Small intestine (tissue), 7 donors: ENCODE measurements around the gene HOOK2. TPM values are rescaled to one million over a fixed set of nuclear protein-coding genes. Genes with fewer than 3 reads are reported as not detected.

Source experiments
- DNase-seq, 2 donors: peaks; one replicate each; pipeline versions ENCODE4 v3.0.0 to v3.0.0-alpha.2; 2013
- FAIRE-seq: peaks from 2 replicates; lab custom pipeline; 2012; peaks lifted over from hg19 to GRCh38; lab: Jason Lieb, UNC
- H3K27ac ChIP-seq, 3 donors: one replicate each; pipeline ENCODE4 v1.5.1; 2013; ENCODE audit warnings: low read length in 2 of 3, mild to moderate bottlenecking in 2 of 3, control low read depth in 1 of 3, inconsistent platforms in 1 of 3, low read depth in 1 of 3, moderate library complexity in 1 of 3
- H3K27me3 ChIP-seq, 3 donors: one replicate each; pipeline ENCODE4 v1.6.1; 2013; ENCODE audit warnings: low read length in 3 of 3, inconsistent platforms in 1 of 3; ENCODE audit not compliant: control insufficient read depth in 3 of 3, insufficient read depth in 3 of 3
- H3K36me3 ChIP-seq, 3 donors: one replicate each; pipeline ENCODE4 v1.6.1; 2013; ENCODE audit warnings: low read length in 3 of 3, inconsistent platforms in 1 of 3, low read depth in 1 of 3, mild to moderate bottlenecking in 1 of 3, moderate library complexity in 1 of 3; ENCODE audit not compliant: control insufficient read depth in 3 of 3, insufficient read depth in 2 of 3
- H3K4me1 ChIP-seq, 3 donors: one replicate each; pipeline ENCODE4 v1.6.1; 2013; ENCODE audit warnings: low read length in 2 of 3, inconsistent platforms in 1 of 3, low read depth in 1 of 3, mild to moderate bottlenecking in 1 of 3, moderate library complexity in 1 of 3; ENCODE audit not compliant: control insufficient read depth in 3 of 3, insufficient read depth in 2 of 3
- H3K4me3 ChIP-seq, 3 donors: one replicate each; pipeline ENCODE4 v1.5.1; 2013; ENCODE audit warnings: low read length in 3 of 3, control low read depth in 1 of 3, inconsistent platforms in 1 of 3, low read depth in 1 of 3, mild to moderate bottlenecking in 1 of 3, moderate library complexity in 1 of 3
- H3K9me3 ChIP-seq, 2 donors: one replicate each; pipeline ENCODE4 v1.6.1; 2013; ENCODE audit warnings: low read depth in 1 of 2, low read length in 1 of 2; ENCODE audit not compliant: control insufficient read depth in 2 of 2, insufficient read depth in 1 of 2
- WGBS, 3 donors: extraction: QIAGEN DNeasy Blood & Tissue Kit; methylation state at CpG; one replicate each; pipeline ENCODE4 v1.1.7; 2013; 5-methylcytosine and 5-hydroxymethylcytosine counted together
- polyA plus RNA-seq, 4 donors: library from polyadenylated mRNA; stranded (reverse) in 3 of 4; unstranded in 1 of 4; fragments of 200-250 nt in 3 of 4; fragments of 120-200 nt in 1 of 4; gene quantifications; one replicate each; pipeline versions ENCODE4 v1.2.1 to v1.2.3, GENCODE V29; 2013
- donor health status: healthy with polysubstance abuse.
- donor health status: control.
- donor health status: control.
- donor health status: Bipolar disorder and iron deficiency.
- donor health status: healthy.

Gene HOOK2
- polyA plus RNA-seq, 4 donors = 61.8 to 206 (median 167) TPM

GRCh38 chr19:12772323-12772722 is 3.0 kb downstream of the HOOK2 start:
- no peak for FAIRE-seq
- 78 to 89% (median 86%) methylated on average over 4 of the region's 4 CpGs for WGBS, 3 donors
- Histone ChIP-seq H3K36me3 (peaks cover 0 to 68% (median 11%) of the 10 kb centered on the region in 3 donors), H3K4me1 (peaks cover 0 to 30% (median 0%) of the 10 kb centered on the region in 3 donors), H3K4me3 (no peak overlapping the region), H3K9me3 (no peaks in the 10 kb centered on the region), H3K27me3 (no peaks in the 10 kb centered on the region), H3K27ac (no peak overlapping the region)
- no peak for DNase-seq

DNA sequence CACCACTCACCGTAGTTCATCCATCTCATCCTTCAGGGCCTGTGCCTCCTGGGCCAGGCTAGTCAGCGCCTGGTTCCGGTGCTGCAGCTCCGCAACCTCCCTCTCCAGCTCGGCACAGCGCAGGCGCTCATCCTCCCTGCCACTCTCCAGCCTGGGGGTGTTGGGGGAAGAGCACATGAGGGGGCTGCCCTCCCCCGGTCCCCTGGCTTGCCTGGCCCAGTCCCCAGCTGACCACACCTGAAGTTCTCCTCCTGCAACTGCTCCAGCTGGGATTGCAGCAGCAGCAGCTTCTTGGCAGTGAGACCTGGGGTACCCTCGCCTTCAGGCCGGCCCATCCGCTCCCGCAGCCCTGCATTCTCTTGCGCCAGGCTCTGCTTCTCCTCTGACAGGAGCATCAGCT is 4.4 kb downstream of the HOOK2 start:
- Histone ChIP-seq H3K36me3 (peaks cover 0 to 77% (median 15%) of the 10 kb centered on the region in 3 donors), H3K4me1 (peaks cover 0 to 27% (median 0%) of the 10 kb centered on the region in 3 donors), H3K27me3 (no peaks in the 10 kb centered on the region), H3K27ac (no peak overlapping the region), H3K4me3 (no peak overlapping the region), H3K9me3 (no peaks in the 10 kb centered on the region)
- FAIRE-seq (no peak), DNase-seq (no peak)
- WGBS, 3 donors = 95 to 98% (median 98%) methylated on average over 11 to 13 of the region's 13 CpGs

DNA sequence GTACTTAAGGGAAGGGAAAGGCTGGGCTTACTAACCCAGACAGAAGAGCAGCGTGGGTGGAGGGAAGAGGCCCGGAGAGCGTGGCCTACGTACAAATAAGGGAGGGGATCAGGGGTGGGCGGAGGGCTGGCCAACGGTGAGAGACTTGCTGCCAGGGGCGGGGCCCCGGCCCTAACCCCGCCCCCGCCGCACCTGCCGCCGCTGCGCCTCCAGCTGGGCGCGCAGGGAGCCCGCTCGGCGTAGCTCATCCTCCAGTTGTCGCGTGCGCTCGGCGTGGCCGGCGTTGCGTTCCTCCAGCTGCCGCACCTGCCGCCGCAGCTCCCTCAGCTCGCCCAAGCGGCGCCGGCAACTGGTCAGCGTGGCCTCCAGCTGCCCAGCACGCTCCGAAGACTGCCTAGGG is 5.7 kb downstream of the HOOK2 start:
- no peak for FAIRE-seq
- Histone ChIP-seq H3K9me3 (no peaks in the 10 kb centered on the region), H3K36me3 (peaks cover 0 to 88% (median 17%) of the 10 kb centered on the region in 3 donors), H3K4me3 (no peak overlapping the region), H3K27ac (no peak overlapping the region), H3K4me1 (peaks cover 0 to 29% (median 0%) of the 10 kb centered on the region in 3 donors), H3K27me3 (no peaks in the 10 kb centered on the region)
- WGBS, 3 donors = 53 to 55% (median 54%) methylated on average over 34 to 37 of the region's 37 CpGs
- DNase-seq = peak; percentile 55 to 66

DNA sequence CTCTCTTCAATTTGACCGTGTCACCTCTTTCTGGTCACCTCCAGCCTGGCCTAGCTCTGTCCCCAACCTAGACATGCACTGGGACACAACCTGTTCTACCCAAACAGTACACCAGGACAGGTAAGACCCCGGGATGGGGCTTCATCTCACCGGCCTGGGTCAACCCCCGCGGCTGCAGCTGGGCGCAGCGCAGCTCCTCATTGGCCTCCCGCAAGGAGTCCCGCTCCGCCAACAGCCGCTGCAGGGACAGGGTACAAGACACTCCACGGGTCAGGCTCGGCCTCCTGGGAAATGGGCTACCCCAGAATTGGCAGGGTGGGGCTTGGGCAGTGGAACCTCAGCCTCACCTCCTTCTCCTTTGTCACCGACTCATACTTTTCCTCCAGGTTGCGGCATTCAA is 7.7 kb downstream of the HOOK2 start:
- FAIRE-seq (no peak), DNase-seq (no peak)
- Histone ChIP-seq H3K27ac (no peak overlapping the region), H3K27me3 (no peaks in the 10 kb centered on the region), H3K4me1 (peaks cover 0 to 13% (median 0%) of the 10 kb centered on the region in 3 donors), H3K36me3 (peaks cover 3 to 89% (median 29%) of the 10 kb centered on the region in 3 donors), H3K4me3 (no peak overlapping the region), H3K9me3 (peaks cover 0 to 6% of the 10 kb centered on the region in 2 donors)
- WGBS, 3 donors = 94 to 99% (median 95%) methylated on average over 15 of the region's 15 CpGs

DNA sequence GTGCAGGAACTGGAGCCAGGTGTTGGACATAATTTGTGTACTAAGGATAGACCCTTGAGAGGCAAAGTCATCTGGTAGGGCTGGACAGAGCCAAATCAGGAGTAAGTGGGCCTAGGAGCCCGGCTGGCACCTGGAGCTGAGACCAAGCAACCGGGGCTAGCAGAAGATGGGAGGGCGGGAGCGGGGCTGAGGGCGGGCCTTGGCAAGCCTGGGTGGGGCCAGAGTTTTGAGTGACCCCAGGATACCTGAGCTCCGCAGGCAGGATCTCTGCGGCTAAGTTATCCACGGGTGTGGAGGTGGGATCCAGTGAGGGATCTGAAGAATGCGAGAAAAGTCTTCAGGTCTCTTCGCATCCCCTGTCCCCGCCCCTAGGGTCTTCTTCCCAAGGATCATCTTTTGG is 8.2 kb downstream of the HOOK2 start:
- WGBS, 3 donors = 93 to 96% (median 95%) methylated on average over 11 of the region's 11 CpGs
- no peaks in the 10 kb centered on the region for H3K27me3 ChIP-seq
- DNase-seq (no peak), FAIRE-seq (no peak)
- H3K36me3 ChIP-seq = peaks cover 3 to 86% (median 29%) of the 10 kb centered on the region in 3 donors
- H3K4me3 ChIP-seq = no peak overlapping the region
- no peak overlapping the region for H3K27ac ChIP-seq
- peaks cover 0 to 6% of the 10 kb centered on the region in 2 donors for H3K9me3 ChIP-seq
- peaks cover 0 to 13% (median 0%) of the 10 kb centered on the region in 3 donors for H3K4me1 ChIP-seq

- H3K9me3 ChIP-seq = peaks cover 0 to 6% of the 10 kb centered on the region in 2 donors
- H3K4me1 ChIP-seq = peaks cover 0 to 13% (median 0%) of the 10 kb centered on the region in 3 donors
- H3K36me3 ChIP-seq = peaks cover 3 to 82% (median 27%) of the 10 kb centered on the region in 3 donors
- WGBS, 3 donors = 42 to 86% (median 56%) methylated on average over 27 to 30 of the region's 30 CpGs
- FAIRE-seq = no peak
- DNase-seq = peak; percentile 73 to 94
- no peaks in the 10 kb centered on the region for H3K27me3 ChIP-seq
- H3K4me3 ChIP-seq = peak overlapping the region in 1 of 3 donors; percentile 53
- peak overlapping the region in 1 of 3 donors; percentile 82 for H3K27ac ChIP-seq
Observed at GRCh38 chr19:12766051-12766521, 9.3 kb downstream of the HOOK2 start.

GRCh38 chr19:12764698-12765097 is 10.7 kb downstream of the HOOK2 start:
- no peak for FAIRE-seq
- WGBS, 3 donors = 97 to 99% (median 97%) methylated on average over 16 of the region's 16 CpGs
- Histone ChIP-seq H3K4me3 (no peak overlapping the region), H3K27me3 (no peaks in the 10 kb centered on the region), H3K4me1 (peaks cover 0 to 4% (median 0%) of the 10 kb centered on the region in 3 donors), H3K36me3 (peaks cover 3 to 69% (median 18%) of the 10 kb centered on the region in 3 donors), H3K27ac (no peak overlapping the region), H3K9me3 (peaks cover 0 to 9% of the 10 kb centered on the region in 2 donors)
- no peak for DNase-seq

DNA sequence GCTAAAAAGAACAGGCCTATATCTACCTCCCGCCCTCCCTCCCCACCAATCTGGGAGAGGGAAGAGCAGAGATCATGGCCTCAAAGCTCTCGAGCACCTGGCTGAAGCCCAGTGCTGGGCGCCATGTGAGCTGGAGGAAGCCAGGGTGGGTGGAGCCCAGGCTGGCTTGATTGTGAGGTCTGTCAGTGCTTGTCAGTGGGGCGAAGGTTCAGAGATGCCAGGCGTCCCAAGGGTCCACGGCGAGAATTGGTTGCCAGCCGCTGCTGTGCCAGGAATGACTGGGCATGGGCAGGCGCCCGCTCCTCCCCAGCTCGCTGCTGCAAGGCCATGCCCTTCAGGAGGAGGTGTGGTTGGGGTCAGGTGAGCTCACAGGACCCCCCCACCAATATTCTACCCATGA is 12.3 kb downstream of the HOOK2 start:
- no peaks in the 10 kb centered on the region for H3K27me3 ChIP-seq
- no peak for FAIRE-seq
- H3K9me3 ChIP-seq = peaks cover 0 to 9% of the 10 kb centered on the region in 2 donors
- H3K27ac ChIP-seq = no peak overlapping the region
- peaks cover 3 to 59% (median 18%) of the 10 kb centered on the region in 3 donors for H3K36me3 ChIP-seq
- 94 to 96% (median 95%) methylated on average over 10 to 11 of the region's 11 CpGs for WGBS, 3 donors
- H3K4me1 ChIP-seq = peaks cover 0 to 4% (median 0%) of the 10 kb centered on the region in 3 donors
- no peak overlapping the region for H3K4me3 ChIP-seq
- no peak for DNase-seq
